Measurements from ENCODE around the gene MKLN1.

MKLN1 gene

DNA sequence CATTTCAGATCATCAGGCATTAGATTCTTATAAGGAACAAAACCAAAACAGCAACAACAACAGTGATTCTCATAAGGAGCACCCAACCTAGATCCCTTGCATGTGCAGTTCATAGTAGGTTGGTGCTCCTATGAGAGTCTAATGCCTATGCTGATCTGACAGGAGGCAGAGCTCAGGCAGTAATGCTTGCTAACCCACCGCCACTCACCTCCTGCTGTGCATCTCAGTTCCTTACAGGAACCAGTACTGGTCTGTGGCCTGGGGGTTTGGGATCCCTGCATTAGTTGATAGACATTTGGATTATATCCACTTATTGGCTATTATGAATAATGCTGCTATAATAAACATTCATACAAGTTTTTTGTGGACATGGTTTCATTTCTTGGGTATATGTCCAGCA, 14.0 kb downstream of the MKLN1 start:
- H3K9me3 ChIP-seq (ENCODE audit: low read length), result peaks cover 20% of the 10 kb centered on the region
- H3K27me3 ChIP-seq (ENCODE audit: insufficient read depth, low read length), result no peaks in the 10 kb centered on the region
- no peak overlapping the region for H3K4me2 ChIP-seq (ENCODE audit: low read length)
- TF ChIP-seq, protein P1, sequence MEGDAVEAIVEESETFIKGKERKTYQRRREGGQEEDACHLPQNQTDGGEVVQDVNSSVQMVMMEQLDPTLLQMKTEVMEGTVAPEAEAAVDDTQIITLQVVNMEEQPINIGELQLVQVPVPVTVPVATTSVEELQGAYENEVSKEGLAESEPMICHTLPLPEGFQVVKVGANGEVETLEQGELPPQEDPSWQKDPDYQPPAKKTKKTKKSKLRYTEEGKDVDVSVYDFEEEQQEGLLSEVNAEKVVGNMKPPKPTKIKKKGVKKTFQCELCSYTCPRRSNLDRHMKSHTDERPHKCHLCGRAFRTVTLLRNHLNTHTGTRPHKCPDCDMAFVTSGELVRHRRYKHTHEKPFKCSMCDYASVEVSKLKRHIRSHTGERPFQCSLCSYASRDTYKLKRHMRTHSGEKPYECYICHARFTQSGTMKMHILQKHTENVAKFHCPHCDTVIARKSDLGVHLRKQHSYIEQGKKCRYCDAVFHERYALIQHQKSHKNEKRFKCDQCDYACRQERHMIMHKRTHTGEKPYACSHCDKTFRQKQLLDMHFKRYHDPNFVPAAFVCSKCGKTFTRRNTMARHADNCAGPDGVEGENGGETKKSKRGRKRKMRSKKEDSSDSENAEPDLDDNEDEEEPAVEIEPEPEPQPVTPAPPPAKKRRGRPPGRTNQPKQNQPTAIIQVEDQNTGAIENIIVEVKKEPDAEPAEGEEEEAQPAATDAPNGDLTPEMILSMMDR (IDR thresholded peaks at IDR 0.05; ENCODE audit: low read length), result no peak
- TF ChIP-seq EZH2 (IDR thresholded peaks at IDR 0.05; ENCODE audit: borderline replicate concordance, low read length), result no peak
- no peak overlapping the region for H2AFZ ChIP-seq (ENCODE audit: low read length)
- peaks cover 97% of the 10 kb centered on the region for H3K79me2 ChIP-seq (ENCODE audit: insufficient read depth, low read length)
- H4K20me1 ChIP-seq (ENCODE audit: insufficient read depth, low read length), result no peaks in the 10 kb centered on the region
- H3K9ac ChIP-seq (ENCODE audit: low read length), result no peak overlapping the region
- no peak overlapping the region for H3K27ac ChIP-seq (ENCODE audit: low read depth, low read length, poor library complexity, severe bottlenecking)
- peaks cover 39% of the 10 kb centered on the region for H3K36me3 ChIP-seq (ENCODE audit: insufficient read depth, low read length)
- no peak overlapping the region for H3K4me3 ChIP-seq (ENCODE audit: low read depth, low read length, poor library complexity, severe bottlenecking)
- no peaks in the 10 kb centered on the region for H3K9me2 ChIP-seq (ENCODE audit: low read depth, low read length)
- H3F3A ChIP-seq (ENCODE audit: insufficient read depth, low read length), result no peaks in the 10 kb centered on the region
- H3K4me1 ChIP-seq (ENCODE audit: insufficient read depth, low read length, severe bottlenecking), result no peaks in the 10 kb centered on the region

DNA sequence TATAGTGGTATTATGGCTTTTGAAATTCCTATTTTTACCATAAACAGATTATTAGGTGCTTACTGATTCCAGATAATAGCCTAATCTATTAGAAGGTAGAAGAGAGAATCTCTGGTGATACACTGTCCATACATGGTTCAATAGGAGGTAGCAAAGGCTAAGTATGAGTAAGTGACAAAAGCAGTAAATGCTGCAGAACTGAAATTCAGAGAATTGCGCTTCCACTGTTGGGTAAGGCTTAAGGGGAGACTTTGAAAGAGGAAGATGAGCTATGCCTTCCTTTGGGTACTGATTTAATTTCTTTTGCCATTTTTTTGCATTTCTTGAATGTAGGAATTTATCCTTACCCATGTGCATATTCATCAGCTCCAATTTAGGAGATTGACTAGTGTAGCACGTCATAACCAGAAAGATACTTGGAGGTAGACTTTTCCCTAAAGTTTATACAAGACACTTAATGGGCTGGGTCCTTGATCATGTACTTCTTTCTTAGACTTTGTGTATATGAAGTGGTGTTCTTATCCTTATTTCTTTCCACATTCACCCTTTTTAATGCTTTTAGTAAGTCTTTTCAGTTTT, 15.3 kb downstream of the MKLN1 start:
- no peak overlapping the region for H3K4me3 ChIP-seq (ENCODE audit: low read depth, low read length, poor library complexity, severe bottlenecking)
- no peak for TF ChIP-seq EZH2 (IDR thresholded peaks at IDR 0.05; ENCODE audit: borderline replicate concordance, low read length)
- TF ChIP-seq, protein P1 (IDR thresholded peaks at IDR 0.05; ENCODE audit: low read length), result no peak
- H3K27me3 ChIP-seq (ENCODE audit: insufficient read depth, low read length), result no peaks in the 10 kb centered on the region
- no peak overlapping the region for H2AFZ ChIP-seq (ENCODE audit: low read length)
- peaks cover 4% of the 10 kb centered on the region; the same call in 1 of the 2 replicates for H3F3A ChIP-seq (ENCODE audit: insufficient read depth, low read length)
- H3K27ac ChIP-seq (ENCODE audit: low read depth, low read length, poor library complexity, severe bottlenecking), result no peak overlapping the region
- H3K36me3 ChIP-seq (ENCODE audit: insufficient read depth, low read length), result peaks cover 37% of the 10 kb centered on the region
- no peak overlapping the region for H3K9ac ChIP-seq (ENCODE audit: low read length)
- no peak overlapping the region for H3K4me2 ChIP-seq (ENCODE audit: low read length)
- peaks cover 9% of the 10 kb centered on the region for H3K4me1 ChIP-seq (ENCODE audit: insufficient read depth, low read length, severe bottlenecking)
- H4K20me1 ChIP-seq (ENCODE audit: insufficient read depth, low read length), result no peaks in the 10 kb centered on the region
- peaks cover 12% of the 10 kb centered on the region for H3K9me3 ChIP-seq (ENCODE audit: low read length)
- no peaks in the 10 kb centered on the region for H3K9me2 ChIP-seq (ENCODE audit: low read depth, low read length)
- H3K79me2 ChIP-seq (ENCODE audit: insufficient read depth, low read length), result peaks cover 97% of the 10 kb centered on the region

DNA sequence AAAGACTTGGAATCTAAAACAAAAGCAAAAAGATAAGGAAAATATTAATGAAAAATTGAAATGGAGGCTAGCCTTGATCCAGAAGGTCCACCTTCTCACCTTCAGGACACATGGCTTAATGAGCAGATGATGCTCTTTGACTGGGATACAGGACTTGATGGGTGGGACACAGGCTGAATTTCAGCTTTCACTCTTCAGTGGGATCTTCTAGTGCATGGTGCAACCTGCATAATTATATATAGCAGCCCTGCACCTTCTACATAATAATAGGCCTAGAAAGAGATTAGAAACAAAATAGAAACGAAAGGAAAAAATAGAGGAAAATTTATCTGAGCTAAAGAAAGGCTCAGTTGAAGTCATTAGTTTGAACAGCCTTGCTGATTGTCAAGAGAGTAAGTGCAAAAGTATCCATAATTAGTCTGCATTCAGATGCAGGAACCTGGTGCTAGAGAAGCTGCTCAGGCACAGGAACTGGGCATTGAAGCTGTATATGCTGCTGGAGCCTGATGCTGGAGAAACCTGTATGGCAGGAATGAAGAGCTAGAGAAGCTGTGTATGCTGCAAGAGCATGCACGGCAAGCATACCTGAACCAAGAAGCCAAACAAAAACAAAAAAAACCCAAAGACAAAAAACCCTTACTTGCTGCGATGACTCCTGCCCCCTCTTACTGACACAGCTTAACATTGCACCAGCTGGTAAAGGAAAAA, 19.4 kb downstream of the MKLN1 start:
- H3K9me2 ChIP-seq (ENCODE audit: low read depth, low read length), result no peaks in the 10 kb centered on the region
- peaks cover 9% of the 10 kb centered on the region for H3K4me1 ChIP-seq (ENCODE audit: insufficient read depth, low read length, severe bottlenecking)
- peak overlapping the region; percentile 6 for H3K27ac ChIP-seq (ENCODE audit: low read depth, low read length, poor library complexity, severe bottlenecking)
- TF ChIP-seq, protein P1 (IDR thresholded peaks at IDR 0.05; ENCODE audit: low read length), result no peak
- TF ChIP-seq EZH2 (IDR thresholded peaks at IDR 0.05; ENCODE audit: borderline replicate concordance, low read length), result no peak
- no peaks in the 10 kb centered on the region for H4K20me1 ChIP-seq (ENCODE audit: insufficient read depth, low read length)
- H2AFZ ChIP-seq (ENCODE audit: low read length), result no peak overlapping the region
- H3K4me2 ChIP-seq (ENCODE audit: low read length), result no peak overlapping the region
- H3K9ac ChIP-seq (ENCODE audit: low read length), result no peak overlapping the region
- H3K9me3 ChIP-seq (ENCODE audit: low read length), result 0 out of 2 replicates have a peak, but pooled peaks cover 9% of the 10 kb centered on the region
- peaks cover 29% of the 10 kb centered on the region for H3K36me3 ChIP-seq (ENCODE audit: insufficient read depth, low read length)
- H3K4me3 ChIP-seq (ENCODE audit: low read depth, low read length, poor library complexity, severe bottlenecking), result no peak overlapping the region
- peaks cover 4% of the 10 kb centered on the region; the same call in 1 of the 2 replicates for H3F3A ChIP-seq (ENCODE audit: insufficient read depth, low read length)
- H3K79me2 ChIP-seq (ENCODE audit: insufficient read depth, low read length), result peaks cover 97% of the 10 kb centered on the region
- H3K27me3 ChIP-seq (ENCODE audit: insufficient read depth, low read length), result no peaks in the 10 kb centered on the region

Measured in OCI-LY1 (cell line).